Globus pallidus (tissue), 1 donor: ENCODE results near the gene FAU.

Experiments
- DNase-seq: peaks from one replicate; pipeline ENCODE4 v3.0.0-alpha.2; 2015; ENCODE audit warnings: low spot score

Gene FAU

DNA sequence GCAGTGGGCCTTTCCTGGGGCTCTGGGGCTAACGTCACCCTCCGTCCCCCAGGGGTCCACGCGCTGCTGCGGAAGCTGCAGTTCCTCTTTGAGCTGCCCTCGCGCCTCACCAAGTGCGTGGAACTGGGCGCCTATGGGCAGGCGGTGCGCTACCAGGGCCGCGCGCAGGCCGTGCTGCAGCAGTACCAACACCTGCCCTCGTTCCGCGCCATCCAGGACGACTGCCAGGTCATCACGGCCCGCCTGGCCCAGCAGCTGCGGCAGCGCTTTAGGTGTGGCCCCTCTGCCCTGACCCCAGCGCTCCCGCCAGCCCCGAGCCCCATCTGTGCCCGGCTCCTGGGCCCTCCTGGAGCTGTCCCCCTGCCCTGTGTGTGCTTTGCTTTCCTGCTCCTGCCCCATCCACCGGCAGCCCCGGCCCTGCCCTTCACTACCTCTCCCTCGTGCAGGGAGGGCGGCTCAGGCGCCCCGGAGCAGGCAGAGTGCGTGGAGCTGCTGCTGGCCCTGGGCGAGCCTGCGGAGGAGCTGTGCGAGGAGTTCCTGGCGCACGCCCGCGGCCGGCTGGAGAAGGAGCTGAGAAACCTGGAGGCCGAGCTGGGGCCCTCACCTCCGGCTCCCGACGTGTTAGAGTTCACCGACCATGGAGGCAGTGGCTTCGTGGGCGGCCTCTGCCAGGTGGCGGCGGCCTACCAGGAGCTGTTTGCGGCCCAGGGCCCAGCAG, 14.0 kb downstream of the FAU start:
- no peak for DNase-seq

DNA sequence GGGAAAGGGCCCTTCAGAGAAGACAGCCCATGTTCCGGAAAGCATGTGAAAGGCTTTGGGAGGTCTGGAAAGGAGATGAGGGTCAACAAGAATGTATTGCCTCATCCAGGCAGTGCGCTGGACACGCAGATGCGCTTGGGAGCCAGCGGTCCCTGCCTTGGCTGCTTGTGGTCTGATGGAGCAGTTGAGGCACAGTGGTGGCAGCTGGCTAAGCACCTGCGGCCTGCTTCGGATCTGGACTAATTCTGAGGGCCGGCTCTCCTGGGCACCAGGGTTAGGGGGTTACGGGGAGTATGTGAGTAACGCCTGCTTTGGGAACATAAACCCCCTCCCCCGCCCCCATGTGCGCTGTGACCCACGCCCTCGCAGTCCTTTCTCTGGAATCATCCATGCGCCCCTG, 14.9 kb downstream of the FAU start:
- no peak for DNase-seq

DNA sequence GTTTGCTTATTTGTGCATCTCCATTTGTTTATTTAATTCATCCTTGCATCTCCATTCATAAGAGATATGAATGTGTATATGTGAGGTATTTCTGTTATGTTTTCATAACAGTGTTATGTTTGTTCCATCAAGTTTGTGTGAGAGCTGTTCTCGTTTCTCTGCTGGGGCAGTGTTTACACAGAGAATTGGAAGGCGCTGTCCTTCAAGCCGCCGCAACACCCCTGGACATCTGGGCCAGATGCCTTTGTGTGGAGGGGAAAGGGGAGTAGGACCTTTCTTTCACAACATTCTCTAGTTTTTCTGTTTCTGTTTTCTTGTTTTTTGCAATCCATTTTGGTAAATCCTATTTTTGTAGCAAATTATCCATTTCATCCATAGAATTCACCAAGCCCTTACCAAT, 17.3 kb downstream of the FAU start:
- no peak for DNase-seq

DNA sequence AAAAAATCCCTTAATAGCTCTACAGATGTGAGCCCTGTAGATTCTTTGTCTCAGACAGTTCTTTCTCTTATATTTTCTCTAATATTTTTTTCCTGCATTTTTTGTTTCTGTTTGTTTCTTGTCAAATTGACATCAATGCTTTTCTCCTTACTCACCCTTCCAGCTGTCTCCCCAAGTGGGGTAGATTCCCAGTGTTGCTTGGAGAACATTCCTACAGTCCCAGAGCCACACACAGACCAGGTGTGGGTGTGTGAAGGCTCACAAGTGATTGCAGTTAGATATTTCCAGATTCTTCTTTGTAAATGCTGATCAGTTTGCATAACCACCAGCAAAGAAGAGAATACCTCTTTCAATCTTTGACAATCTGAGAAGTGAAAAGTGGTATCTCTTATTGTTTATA, 18.5 kb downstream of the FAU start:
- no peak for DNase-seq

DNA sequence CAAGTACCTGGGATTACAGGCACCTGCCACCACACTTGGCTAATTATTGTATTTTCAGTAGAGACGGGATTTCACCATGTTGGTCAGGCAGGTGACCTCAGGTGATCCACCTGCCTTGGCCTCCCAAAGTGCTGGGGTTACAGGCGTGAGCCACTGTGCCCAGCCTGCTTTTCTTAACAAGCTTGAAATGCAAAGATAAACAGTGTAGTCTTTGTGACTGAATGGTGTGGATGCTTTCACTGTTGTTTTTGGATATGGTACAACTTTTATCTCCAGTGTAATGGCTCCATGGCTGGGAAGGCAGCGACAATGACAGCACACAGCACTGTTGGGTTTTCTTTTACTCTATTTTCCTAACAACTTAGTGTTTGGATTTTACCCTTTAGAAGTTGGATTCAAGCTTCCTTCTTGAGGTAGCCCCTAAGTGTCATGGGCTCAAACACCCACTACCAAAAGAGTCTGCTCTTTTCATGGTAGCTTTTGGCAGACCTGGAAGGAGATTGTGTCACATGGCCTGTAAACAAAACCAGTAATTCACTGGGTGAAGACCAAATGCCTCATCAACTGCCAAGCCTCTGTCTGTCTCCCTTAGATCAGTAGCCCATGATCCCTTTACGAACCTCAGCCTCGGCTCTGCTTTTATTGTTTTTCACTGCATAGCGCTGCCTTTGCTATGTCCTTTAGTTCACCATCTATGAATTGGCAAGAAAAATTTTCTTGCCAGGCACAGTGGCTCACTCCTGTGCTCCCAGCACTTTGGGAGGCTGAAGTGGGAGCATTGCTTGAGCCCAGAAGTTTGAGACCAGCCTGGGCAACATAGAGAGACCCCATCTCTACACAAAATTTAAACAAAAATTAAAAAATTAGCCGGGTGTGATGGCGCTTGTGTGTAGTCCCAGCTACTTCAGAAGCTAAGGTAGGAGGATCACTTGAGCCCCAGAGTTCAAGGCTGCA, 19.5 kb downstream of the FAU start:
- DNase-seq: peak; percentile 88

DNA sequence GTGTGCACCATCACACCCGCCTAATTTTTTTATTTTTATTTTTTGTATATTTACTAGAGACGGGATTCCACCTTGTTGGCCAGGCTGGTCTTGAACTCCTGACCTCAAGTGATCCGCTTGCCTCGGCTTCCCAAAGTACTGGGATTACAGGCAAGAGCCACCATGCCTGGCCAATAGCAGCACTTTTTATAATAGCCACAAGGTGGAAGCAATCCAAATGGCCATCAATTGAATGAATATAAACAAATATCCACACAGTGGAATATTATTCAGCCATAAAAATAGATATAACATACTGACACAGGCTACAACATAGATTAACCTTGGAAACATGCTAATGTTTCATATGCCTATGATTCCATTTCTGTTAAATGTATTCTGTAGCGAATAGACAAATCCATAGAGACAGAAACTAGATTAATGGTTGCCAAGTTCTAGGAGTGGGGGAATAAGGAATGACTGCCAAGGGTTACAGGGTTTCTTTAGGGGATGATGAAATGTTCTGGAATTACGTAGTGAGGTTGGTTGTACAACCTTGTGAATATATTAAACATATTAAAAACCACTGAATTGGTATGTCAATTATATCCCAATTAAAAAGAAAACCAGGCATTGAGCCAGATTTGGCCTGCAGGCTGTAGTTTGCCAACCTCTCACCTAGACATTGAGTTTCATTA, 21.1 kb downstream of the FAU start:
- no peak for DNase-seq

DNA sequence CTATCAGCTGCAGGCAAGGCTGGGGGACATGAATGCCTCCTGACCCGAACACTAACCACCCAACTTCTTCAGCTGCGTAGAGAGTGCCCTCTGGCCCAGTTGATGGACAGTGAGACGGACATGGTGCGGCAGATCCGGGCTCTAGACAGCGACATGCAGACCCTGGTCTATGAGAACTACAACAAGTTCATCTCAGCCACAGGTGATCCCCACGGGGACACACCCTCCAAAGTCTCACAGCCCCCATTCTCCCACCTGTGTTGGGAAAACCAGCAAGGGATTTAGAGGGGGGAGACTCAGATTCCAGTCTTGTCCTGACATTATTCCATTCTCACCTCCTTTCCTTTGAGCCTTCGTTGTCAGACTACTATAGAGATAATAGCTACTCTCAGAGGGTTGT, 25.0 kb downstream of the FAU start:
- no peak for DNase-seq

DNA sequence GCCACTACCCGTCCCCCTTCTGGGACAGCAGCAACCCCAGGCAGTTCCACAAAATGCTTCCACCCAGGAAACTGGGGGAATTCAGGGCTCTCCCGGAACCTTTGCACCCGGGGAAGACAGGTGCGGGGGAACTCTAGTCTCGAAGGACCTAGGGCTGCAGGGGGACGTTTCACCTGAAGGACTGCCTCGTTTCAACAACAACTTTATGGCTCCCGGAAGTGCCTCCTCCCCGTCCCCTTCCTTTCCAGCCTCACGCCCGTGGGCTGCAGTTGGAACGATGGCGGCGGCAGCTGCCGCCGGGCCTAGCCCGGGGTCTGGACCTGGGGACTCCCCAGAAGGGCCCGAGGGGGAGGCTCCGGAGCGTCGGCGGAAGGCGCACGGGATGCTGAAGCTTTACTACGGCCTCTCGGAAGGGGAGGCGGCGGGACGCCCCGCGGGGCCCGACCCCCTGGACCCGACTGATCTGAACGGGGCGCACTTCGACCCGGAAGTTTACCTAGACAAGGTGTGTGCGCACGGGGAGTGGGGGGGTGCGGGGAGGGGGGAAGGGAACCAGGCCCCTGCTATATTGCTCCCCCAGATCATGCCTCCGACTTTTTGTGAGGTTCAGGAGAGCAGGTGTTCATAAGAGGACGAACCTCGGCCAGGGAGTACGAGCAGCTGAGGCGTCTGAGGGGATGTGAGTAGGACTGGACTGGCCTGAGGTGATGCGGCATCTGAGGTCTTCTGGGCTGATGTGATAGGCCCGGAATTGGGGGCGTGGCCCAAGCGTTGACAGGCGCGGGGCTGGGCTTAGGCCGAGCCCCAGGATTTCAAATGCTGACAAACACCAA, 25.7 kb downstream of the FAU start, which contains the start of gene VPS51:
Gene VPS51, plus strand, starts transcription at position 241 of the 833 bp plus-strand sequence. Its CDS starts 37 bp downstream, at position 278.
- peak; percentile 90 for DNase-seq

DNA sequence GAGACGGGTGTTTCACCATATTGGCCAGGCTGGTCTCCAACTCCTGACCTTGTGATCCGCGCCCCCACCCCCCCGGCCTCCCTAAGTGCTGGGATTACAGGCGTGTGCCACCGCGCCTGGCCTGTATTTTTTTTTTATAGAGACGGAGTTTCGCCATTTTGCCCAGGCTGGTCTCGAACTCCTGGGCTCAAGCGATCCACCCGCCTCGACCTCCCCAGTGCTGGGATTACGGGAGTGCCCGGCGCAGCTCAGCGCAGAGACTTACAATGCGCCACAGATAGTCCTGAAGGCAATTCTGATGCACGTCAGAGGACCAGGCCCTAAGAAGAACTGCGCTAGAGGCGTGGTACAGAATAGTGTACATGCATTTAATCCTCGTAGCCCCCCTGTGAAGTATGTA, 26.5 kb downstream of the FAU start:
- DNase-seq: no peak

DNA sequence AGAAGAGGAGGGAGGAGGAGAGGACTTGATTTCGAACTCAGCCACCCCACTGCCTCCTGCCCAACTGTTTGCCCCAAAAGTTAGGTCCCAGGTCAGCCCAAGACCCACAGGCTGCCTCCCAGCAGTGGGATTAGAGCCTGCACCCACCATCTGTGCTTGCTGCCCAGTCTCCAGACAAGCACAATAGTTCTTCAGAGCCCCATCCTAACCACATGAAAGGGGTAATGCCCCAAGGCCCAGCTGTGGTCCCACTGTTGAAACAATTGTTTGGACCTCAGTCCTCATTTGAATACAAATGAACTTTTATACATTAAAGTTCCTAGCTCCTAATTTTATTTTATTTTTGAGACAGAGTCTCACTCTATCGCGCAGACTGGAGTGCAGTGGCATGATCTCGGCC, 31.3 kb downstream of the FAU start:
- peak; percentile 86 for DNase-seq

DNA sequence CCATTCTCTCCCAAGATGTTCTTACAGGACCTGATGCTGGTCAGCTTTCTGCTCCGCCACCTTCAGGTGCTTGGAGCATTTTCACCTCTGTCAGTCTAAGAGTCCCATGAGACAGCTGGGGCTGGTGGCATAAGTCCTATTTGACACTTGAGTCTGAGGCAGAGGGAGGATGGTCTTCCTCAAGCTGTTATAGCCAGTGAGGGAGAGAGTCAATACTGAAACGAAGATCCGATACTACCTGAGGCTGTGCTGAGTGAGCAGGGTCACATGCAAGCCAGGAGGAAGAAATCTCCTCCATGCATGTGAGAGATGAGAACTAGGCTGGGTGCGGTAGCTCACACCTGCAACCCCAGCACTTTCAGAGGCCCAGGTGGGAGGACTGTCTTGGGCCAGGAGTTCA, 32.3 kb downstream of the FAU start:
- no peak for DNase-seq

DNA sequence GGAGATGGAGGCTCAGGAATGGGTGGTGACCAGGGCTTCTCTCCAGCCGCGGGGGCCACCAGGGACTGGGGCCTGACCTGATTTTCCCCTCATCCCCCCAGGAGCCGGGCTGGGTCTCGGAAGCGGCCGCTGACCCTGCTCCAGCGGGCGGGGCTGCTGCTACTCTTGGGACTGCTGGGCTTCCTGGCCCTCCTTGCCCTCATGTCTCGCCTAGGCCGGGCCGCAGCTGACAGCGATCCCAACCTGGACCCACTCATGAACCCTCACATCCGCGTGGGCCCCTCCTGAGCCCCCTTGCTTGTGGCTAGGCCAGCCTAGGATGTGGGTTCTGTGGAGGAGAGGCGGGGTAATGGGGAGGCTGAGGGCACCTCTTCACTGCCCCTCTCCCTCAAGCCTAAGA, 34.1 kb downstream of the FAU start:
- DNase-seq: no peak

DNA sequence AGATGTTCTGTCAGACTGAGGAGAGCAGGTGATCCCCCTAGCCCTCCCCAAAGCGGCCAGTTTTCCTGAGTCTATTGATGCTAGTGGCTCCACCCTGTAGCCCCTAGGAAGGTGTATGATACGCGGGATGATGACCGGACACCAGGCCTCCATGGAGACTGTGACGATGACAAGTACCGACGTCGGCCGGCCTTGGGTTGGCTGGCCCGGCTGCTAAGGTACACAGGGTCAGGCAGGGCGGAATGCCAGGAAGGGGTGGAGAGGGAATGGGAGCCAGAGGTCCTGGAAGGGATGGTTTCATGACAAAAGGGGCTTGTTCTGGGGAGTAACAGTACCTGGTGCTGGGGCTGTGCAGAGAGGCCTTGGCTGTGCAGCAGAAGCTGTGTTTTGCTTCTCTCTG, 34.7 kb downstream of the FAU start:
- no peak for DNase-seq

DNA sequence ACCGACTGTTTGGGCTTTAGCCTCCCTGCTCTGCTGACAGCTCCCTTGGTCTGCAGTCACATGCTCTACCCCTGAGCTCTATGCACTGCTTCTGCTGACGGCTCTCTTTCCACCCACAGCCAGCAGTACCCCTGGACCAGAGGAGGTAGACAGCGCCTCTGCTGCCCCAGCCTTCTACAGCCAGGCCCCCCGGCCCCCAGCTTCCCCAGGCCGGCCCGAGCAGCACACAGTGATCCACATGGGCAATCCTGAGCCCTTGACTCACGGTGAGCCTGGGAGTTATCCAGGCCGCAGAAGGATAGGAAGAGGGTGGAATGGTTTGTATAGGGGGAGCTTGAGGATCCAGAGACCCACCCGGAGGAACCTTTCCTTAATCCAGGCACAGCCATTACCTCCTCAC, 35.1 kb downstream of the FAU start:
- DNase-seq: no peak

DNA sequence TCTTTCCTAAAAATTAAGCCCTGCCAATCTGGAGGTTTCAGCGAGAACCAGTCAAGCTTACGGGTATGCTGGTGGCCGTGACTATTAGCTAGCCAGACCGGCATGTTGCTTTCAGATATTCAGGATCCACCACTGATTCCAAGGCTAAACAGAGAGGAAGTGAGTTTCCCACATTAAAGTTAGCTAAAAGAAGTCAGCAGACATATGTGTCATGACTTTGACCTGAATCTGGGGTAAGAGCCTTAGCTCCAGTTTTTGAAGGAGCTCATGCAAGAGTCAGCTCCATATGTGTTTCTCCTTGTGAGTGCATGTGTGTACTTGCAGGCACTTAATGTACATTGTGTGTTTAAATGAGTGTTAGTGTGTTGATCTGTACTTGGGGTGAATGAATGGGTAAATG, 36.5 kb downstream of the FAU start:
- no peak for DNase-seq

DNA sequence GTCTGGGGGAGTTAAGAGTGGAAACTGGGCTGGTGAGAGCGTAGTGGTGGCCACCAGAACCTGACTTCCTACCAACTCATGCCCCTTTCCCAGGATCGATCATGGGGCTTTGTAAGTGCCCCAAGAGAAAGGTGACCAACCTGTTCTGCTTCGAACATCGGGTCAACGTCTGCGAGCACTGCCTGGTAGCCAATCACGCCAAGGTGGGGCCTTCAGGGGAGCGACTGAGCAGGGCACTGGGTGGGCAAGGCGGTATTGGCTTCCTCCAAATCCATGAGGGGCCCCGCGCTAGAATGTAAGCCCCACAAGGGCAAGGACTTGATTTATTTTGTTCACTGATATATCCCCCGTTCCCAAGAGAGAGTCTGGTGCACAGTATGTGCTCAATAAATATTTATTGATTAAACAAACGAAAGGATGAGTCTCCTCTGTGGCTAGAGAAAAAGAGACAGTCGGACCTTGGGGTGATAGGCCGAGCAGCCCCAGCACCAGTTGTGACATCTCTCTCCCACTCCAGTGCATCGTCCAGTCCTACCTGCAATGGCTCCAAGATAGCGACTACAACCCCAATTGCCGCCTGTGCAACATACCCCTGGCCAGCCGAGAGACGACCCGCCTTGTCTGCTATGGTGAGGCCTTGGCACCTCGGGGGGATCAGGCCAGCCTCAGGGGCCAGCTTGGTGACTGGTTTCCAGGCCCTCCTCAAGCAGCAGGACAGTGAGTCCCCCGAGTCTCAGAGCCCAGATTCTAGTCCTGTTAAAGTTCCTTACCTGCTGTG, 37.1 kb downstream of the FAU start:
- DNase-seq: no peak

DNA sequence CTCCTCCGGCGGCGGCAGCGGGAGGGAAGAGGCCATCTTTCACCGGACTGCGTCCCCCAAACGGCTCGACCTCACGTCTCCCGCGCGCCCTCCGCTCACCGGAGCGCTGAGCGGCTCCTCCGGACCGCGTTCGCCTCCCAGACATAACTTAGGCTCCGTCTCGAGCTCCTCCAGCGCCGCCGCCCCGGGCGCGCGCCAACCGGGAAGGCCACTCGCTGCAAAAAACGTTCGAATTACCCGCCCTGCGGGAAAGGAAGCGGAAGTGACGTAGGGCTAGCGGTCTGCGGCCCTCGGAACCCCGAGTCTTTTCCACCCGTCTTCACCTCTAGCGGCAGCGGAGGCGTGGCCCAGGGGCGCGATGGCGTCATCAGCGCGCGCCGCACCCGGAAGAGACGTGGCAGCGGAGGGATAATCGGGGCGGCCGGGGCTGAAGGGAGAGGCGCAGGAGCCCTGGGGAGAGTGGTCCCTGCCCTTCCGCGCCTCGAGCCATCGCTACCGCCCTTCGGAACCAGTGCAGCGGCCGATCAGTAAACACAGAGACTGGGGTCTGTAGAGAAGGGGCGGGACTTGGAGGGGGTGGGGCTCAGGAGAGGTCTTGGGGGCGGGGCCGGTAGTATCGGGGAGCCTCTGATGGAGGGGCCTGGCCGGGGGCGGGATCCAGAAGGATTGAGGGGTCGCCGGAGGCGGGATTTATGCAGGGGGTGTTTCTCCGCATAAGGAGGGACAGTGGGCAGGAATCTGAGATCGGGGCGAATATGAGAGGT, 37.9 kb downstream of the FAU start, which contains the start of the genes CDCA5 and ZFPL1:
Gene CDCA5, minus strand, starts transcription at position 207 of the 764 bp plus-strand sequence. Its CDS starts 62 bp downstream, at position 145.
Gene ZFPL1, plus strand, starts transcription at position 389 of the 764 bp plus-strand sequence. CDS start 477 bp downstream, outside the sequence.
- DNase-seq: peak; percentile 92

DNA sequence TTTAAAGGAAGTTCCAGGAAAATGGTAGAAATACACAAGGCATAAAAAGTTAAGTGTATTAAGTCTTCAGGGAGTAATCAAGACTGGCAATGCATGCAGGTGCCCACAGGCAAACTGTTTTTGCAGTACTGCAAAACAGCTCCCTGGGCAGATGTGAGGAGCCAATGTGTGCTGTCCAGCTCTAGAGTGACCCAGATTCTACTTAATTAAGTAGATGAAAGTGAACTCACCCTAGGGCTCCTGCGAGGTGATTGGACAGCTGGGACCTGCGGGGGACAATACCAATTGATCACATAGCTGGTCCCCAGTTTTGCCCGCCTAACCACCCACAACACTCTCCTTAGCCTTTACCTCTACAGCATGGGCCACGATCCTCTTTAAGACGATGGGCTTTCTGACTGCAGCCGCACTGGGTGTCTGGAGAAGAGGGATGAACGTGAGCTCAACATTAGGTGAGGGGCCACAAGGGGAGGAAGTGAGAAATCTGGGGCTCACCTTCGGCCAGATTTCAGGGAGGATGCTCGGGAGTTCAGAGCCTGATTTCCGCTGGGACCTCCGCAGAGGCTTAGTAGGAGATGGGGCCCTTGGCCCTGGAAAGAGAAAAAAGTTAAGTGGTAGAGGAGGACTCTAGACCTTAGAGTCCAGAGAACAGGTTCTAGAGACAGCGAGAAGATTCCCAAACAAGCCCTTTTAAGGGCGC, 38.6 kb downstream of the FAU start:
- DNase-seq: no peak

DNA sequence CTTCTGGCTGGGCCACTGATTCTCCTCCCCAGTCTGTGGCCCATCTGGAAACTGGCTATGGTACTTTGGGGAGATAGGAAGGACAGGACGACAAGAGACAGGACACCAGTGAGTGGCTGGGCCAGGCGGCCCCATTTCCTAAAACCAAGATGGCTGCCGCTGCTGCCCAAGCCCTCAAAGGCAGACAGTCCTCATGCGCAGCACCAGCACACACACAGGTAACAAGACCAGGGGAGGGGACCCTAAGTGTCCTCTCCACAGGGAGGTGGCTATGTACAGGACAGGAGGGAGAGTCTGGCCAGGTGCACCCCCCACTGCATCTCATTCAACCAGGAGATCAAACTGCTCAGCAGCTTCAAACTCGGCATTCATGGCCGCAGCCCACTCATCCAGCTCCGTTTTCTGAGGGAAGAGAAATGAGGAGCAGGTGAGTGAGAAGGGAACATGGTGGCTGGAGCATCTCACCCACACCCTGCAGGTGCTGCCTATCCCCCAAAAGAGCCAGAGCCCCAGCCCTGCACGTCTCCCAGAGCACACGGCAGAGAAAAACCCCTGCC, 43.1 kb downstream of the FAU start:
- no peak for DNase-seq
